ENCODE measurements around the gene STAT2.
A peak's percentile ranks its signal among the peaks of the same experiment; 100 is the strongest.
"Not testable (repeated sequence)": the region's sequence is repeated elsewhere in the genome, so short reads cannot be mapped to it uniquely, and the experiment has no call there.

Gene STAT2

DNA sequence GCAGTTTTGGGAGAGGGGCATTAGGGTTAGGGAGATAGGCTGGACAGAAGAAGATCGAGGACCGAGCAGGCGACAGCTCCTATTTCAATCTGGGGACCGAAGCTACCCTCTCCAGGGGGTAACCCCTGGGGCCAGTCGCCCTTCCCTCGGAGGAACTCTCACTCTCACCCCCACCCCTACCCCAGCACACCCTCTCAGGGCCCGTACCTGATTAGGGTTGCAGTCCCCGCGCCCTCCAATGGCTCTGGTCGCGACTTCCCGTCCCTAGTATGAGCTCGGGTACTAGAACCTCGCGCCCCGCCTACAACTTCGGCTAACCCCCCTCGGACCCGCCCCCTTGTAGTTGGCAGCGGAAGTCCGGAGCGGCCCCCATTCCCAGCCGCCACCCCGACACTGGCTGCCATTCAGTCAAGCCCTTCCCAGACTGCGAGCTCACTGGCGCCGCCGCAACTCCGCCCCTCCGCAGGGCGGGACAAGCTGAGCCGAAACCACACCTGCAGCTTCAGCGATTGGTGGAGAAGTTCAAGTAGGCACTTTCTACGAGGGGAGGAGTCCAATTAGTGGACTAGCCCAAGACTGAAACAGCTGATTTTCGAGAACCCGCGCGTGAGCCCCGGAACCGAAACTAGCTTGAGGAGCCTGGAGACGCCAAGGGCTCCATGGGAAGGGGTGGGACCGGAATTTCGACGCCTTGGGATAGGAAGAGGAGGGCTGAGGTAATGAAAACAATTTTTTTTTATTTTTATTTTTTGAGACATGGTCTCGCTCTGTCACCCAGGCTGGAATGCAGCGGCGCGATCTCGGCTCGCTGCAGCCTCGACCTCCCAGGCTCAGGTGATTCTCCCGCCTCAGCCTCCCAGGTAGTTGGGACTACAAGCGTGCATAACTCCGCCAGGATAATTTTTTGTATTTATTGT, at the start of gene STAT2:
STAT2 (minus strand) TSS at position 257 of the 917 bp plus-strand sequence. CDS start 3,536 bp downstream, outside the sequence.
- DNase-seq: peak; percentile 100

- no peak for DNase-seq
Observed at GRCh38 chr12:56408799-56409417, 49.0 kb upstream of the STAT2 start.

DNA sequence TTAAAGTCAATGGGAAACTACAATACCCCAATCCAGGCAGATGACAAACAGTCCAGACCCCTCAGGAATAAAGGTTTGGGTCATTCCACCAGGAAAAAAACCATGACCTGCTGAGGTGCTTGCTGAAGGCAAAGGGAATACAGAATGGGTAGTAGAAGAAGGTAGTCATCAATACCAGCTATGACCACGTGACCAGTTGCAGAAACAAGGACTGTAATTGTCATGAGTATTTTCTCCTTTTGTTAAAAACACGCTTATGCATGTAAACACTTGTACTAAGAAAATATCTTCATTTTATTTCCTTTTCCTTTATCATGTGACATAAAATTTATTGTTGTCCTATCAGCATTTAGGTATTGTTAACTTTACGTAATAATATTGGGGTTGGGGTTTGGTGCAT, 44.3 kb upstream of the STAT2 start:
- DNase-seq: not testable (repeated sequence)

DNA sequence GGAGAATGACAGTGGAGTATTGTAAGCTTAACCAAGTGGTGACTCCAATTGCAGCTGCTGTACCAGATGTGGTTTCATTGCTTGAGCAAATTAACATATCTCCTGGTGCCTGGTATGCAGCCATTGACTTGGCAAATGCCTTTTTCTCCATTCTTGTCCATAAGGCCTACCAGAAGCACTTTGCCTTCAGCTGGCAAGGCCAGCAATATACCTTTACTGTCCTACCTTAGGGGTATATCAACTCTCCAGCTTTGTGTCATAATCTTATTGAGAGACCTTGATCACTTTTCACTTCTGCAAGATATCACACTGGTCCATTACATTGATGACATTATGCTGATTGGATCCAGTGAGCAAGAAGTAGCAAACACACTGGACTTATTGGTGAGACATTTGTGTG, 41.7 kb upstream of the STAT2 start:
- not testable (repeated sequence) for DNase-seq

GRCh38 chr12:56401125-56401524, 41.2 kb upstream of the STAT2 start:
- DNase-seq: not testable (repeated sequence)

GRCh38 chr12:56399466-56399865, 39.6 kb upstream of the STAT2 start:
- DNase-seq: not testable (repeated sequence)

- no peak for DNase-seq
Observed at GRCh38 chr12:56398324-56398723, 38.4 kb upstream of the STAT2 start.

DNA sequence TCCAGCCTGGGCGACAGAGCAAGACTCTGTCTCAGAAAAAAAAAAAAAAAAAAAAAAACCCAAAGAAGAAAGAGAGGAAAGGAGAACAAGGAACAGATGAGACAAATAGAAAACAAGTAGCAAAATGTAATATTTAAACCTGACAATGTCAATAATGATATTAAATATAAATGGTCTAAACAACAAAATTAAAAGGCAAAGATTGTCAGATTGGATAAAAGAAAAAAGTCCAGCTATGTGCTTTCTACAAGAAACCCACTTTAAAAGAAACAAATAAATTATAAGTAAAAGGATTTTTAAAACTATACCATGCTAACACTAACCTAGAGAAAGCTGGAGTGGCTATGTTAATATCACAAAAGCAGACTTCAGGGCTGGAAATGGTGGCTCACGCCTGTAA, 32.4 kb upstream of the STAT2 start:
- no peak for DNase-seq

- DNase-seq: no peak
Observed at GRCh38 chr12:56391721-56392120, 31.8 kb upstream of the STAT2 start.

- DNase-seq: no peak
Observed at GRCh38 chr12:56389412-56389811, 29.5 kb upstream of the STAT2 start.

DNA sequence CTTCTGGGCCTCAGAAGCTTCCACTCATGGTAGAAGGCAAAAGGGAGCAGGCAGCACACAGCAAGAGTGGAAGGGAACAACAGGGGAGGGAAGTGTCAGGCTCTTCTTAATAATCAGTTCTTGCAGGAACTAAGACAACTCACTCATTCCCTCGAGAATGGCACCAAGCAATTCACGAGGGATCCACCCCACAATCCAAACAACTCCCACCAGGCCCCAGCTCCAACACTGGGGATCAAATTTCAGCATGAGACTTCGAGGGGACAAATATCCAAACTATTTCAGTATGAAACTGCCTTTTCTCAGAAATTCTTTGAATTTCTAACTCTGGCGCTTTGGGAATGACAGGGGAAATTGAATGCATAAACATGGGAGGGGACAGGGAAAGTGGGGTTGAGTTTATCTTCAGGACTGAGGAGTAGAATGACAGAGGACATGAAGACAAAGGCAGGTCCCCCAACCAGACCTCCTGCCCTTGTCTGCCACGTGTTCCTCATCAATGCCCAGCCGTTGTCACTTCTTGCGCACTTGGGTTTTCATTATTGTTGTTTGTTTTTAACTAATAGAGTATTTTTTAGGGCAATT, 27.3 kb upstream of the STAT2 start:
- no peak for DNase-seq

GRCh38 chr12:56385873-56386272, 26.0 kb upstream of the STAT2 start:
- DNase-seq: no peak

- no peak for DNase-seq
Observed at GRCh38 chr12:56382611-56383010, 22.7 kb upstream of the STAT2 start.

- DNase-seq: no peak
Observed at GRCh38 chr12:56377989-56378316, 18.0 kb upstream of the STAT2 start.

DNA sequence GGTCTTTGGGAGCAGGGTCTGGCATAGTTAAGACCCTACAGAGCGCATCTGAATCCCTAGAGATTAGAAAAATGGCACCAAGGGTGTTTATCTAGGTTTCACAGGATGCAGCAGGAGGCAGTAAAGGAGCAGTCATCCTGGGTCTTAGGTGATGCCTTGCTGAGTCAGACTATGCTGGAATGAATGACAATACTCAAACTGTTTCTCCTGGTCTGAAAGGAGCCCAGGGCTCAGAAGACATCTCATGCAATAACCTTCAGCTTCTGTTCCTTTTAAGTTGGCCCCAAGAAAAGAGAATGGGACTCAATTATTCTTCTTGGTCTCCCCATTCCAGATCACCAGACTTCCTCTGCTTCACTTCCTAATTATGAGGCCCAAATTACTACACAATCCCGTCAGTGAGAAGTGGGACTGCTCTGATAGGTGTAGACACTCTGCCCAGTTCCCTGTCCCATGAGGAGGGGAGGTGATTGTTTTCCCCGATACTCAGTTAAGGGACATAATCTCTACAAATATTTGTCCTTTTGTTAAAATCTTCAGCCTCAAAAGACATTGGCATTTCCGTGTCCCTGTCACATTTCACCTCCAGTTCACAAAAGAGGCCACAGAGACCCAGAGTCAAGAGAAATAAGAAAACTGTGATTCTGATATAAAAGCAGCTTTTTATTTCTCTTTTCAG, 17.5 kb upstream of the STAT2 start:
- DNase-seq: peak; percentile 63

DNA sequence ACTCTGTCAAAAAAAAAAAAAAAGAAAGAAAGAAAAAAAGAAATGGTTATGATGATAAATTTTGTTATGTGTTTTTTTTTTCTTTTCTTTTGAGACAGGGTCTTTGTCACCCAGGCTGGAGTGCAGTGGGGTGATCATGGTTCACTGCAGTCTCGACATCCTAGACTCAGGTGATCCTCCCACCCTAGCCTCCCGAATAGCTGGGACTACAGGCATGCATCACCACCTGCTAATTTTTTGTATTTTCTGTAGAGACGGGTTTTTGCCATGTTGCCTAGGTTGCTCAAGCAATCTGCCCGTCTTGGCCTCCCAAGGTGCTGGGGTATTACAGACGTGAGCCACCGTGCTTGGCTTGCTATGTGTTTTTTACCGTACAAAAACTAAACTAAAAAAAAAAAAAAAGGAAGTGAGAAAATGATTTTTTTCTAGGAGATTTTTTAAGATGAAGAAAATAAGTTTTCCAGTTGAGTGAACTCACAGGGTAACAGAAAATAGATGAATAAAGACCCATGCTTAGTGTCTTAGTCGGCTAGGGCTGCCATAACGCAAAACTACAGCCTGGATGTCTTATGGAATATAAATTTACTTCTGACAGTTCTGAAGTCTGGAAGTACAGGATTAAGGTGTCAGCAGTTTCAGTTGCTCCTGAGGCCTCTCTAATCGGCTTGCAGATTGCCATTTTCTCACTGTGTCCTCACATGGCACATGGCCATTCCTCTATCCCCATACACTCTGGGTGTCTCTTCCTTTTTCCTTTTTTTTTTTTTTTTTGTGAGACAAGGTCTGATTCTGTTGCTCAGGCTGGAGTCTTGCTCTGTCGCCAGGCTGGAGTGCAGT, 15.9 kb upstream of the STAT2 start:
- no peak for DNase-seq

DNA sequence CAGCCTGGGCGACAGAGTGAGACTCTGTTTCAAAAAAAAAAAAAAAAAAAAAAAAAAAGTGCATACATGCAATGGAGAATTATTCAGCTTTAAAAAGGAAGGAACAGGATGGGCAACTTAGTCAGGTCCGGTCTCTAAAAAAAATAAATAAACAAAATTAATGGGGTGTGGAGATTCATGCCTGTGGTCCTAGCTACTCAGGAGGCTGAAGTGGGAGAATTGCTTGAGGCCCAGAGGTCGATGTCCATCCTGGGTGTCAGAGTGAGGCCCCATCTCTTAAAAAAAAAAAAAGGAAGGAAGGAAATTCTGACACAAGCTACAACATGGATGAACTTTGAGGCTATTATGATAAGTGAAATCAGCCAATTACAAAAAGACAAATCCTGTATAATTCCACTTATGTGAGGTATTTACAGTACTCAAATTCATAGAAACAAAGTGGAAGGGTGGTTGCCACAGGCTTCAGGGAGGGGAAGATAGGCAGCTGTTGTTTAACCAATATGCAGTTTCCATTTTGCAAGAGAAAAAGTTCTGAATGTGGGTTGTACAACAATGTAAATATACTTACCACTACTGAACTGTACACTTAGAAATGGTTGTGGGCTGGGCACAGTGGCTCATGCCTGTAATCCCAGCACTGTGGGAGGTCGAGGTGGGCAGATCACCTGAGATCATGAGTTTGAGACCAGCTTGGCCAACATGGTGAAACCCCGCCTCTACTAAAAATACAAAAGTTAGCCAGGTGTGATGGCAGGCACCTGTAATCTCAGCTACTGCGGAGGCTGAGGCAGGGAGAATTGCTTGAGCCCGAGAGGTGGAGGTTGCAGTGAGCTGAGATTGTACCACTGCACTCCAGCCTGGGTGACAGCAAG, 15.1 kb upstream of the STAT2 start:
- DNase-seq: peak; percentile 34

- no peak for DNase-seq
Observed at GRCh38 chr12:56373515-56373914, 13.6 kb upstream of the STAT2 start.

DNA sequence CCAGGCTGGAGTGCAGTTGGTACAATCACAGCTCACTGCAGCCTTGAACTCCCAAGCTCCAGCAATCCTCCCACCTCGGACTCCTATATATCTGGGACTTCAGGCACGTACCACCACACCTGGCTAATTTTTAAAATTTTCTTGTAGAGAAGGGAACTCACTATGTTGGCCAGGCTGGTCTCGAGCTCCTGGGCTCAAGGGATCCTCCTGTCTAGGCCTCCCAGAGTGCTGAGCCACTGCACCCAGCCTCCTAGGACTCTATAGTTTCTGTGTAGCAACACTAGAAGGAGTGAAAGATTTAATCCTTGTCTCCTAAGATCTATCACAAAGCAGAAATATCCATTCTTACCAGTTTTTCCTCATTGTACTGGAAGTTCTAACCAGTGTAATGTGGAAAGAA, 7.0 kb upstream of the STAT2 start:
- DNase-seq: no peak

GRCh38 chr12:56362130-56363059, 2.5 kb upstream of the STAT2 start, which contains the start of gene APOF:
Gene APOF, minus strand, starts transcription at chr12:56362857. Its CDS starts 112 bp downstream, at chr12:56362745.
- DNase-seq: no peak

Data from HCEC 1CT (cell line).